ENCODE measurements around the gene FXR2. TPM values are rescaled to one million over a fixed set of nuclear protein-coding genes. Genes with fewer than 3 reads are reported as not detected.
A peak's percentile ranks its signal among the peaks of the same experiment; 100 is the strongest.

Gene FXR2
- total RNA-seq, 2 experiments from 2014 or later = 32.1 to 32.4 TPM

DNA sequence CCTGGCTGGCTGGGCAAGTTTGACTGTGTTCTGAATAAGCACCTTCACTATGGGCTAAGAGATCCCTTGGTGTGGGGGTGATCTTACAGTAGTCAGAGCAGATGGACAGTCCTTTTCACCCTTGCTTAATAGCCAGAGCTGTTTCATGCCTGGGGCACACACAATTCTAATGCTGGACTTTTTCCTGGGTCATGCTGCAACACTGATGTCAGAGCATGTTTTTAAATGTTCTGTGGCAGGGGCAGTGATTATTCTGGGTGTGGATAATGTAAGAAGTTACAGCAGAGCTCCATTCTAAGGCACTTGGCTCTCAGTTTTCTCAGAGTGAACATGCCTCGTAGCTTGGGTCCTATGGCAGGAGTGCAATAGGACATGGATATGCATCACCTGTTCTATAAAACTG, 39.2 kb downstream of the FXR2 start:
- H3K79me2 ChIP-seq (ENCODE audit: insufficient read depth, low read depth, low read length) = peaks cover 46% of the 10 kb centered on the region
- H4K20me1 ChIP-seq (ENCODE audit: insufficient read depth, low read length) = peaks cover 33% of the 10 kb centered on the region
- DNase-seq (ENCODE audit: low spot score) = no peak
- POLR2A ChIA-PET = interaction anchor here (0.6 kb wide), 1 partner anchor 218 kb away, joined by 3 read pairs; no protein-coding TSS in a partner anchor
- peak overlapping the region; percentile 94 for H3K27ac ChIP-seq (ENCODE audit: low read depth, low read length, poor library complexity, severe bottlenecking)
- no TSS peak for BruUV-seq (replicated peaks)
- no peaks in the 10 kb centered on the region for H3K9me3 ChIP-seq (ENCODE audit: low read length)
- intact Hi-C loops (cut with micrococcal nuclease; ENCODE audit: unreplicated experiment) = no loop called here
- peaks cover 68% of the 10 kb centered on the region for H3K4me1 ChIP-seq (ENCODE audit: insufficient read depth, low read length, poor library complexity, severe bottlenecking)
- H3K36me3 ChIP-seq (ENCODE audit: insufficient read depth, low read length) = peaks cover 90% of the 10 kb centered on the region
- no peaks in the 10 kb centered on the region for H3K9me2 ChIP-seq (ENCODE audit: insufficient read depth, low read length)
- TF ChIP-seq, protein P1, sequence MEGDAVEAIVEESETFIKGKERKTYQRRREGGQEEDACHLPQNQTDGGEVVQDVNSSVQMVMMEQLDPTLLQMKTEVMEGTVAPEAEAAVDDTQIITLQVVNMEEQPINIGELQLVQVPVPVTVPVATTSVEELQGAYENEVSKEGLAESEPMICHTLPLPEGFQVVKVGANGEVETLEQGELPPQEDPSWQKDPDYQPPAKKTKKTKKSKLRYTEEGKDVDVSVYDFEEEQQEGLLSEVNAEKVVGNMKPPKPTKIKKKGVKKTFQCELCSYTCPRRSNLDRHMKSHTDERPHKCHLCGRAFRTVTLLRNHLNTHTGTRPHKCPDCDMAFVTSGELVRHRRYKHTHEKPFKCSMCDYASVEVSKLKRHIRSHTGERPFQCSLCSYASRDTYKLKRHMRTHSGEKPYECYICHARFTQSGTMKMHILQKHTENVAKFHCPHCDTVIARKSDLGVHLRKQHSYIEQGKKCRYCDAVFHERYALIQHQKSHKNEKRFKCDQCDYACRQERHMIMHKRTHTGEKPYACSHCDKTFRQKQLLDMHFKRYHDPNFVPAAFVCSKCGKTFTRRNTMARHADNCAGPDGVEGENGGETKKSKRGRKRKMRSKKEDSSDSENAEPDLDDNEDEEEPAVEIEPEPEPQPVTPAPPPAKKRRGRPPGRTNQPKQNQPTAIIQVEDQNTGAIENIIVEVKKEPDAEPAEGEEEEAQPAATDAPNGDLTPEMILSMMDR (conservative IDR thresholded peaks at IDR 0.05; ENCODE audit: low read length) = no peak
- no peak for TF ChIP-seq EZH2phosphoT487 (IDR thresholded peaks at IDR 0.05; ENCODE audit: borderline replicate concordance, low read depth, low read length)
- H3K4me2 ChIP-seq (ENCODE audit: low read length) = peak overlapping the region; percentile 88
- CTCF ChIA-PET (ENCODE audit: unreplicated experiment) = no interaction called here
- no peak overlapping the region for H2AFZ ChIP-seq (ENCODE audit: low read length)
- H3K4me3 ChIP-seq (ENCODE audit: low read depth, low read length, poor library complexity, severe bottlenecking) = peak overlapping the region; percentile 99

DNA sequence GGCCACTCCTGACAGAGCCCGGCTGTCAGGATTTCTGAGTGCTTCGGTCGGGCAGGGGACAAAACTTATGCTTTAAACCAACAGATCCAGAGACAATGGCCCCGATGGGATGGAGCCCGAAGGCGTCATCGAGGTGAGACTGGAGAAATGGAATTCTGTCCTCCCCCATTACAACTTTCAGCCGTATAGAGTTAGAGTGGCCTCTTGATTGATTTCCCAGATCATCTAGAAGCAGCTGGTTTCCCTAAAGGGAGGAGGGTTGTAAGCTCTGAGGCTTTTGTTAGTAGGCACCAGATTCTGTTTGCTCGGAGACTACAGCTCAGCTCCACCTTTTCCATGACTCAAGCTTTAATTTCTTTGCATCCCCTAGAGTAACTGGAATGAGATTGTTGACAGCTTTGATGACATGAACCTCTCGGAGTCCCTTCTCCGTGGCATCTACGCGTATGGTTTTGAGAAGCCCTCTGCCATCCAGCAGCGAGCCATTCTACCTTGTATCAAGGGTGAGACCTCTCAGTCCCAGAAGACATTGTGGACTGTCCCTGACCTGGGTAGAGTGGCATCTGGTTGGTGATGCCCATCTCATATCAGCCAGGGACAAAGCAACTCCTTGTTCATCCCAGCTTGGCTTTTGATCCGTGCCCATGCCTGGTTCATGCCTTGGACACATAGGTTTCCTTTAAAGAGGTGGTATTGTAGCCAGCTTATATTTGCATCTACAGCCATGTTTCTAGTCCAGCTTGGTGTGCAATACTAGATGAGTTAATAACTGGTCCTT, 40.3 kb downstream of the FXR2 start:
- BruUV-seq (replicated peaks) = no TSS peak
- peaks cover 46% of the 10 kb centered on the region for H3K79me2 ChIP-seq (ENCODE audit: insufficient read depth, low read depth, low read length)
- H3K4me1 ChIP-seq (ENCODE audit: insufficient read depth, low read length, poor library complexity, severe bottlenecking) = peaks cover 63% of the 10 kb centered on the region
- H4K20me1 ChIP-seq (ENCODE audit: insufficient read depth, low read length) = peaks cover 33% of the 10 kb centered on the region
- H2AFZ ChIP-seq (ENCODE audit: low read length) = no peak overlapping the region
- H3K27ac ChIP-seq (ENCODE audit: low read depth, low read length, poor library complexity, severe bottlenecking) = peak overlapping the region; percentile 94
- CTCF ChIA-PET (ENCODE audit: unreplicated experiment) = no interaction called here
- no peak for TF ChIP-seq EZH2phosphoT487 (IDR thresholded peaks at IDR 0.05; ENCODE audit: borderline replicate concordance, low read depth, low read length)
- TF ChIP-seq, protein P1 (conservative IDR thresholded peaks at IDR 0.05; ENCODE audit: low read length) = no peak
- H3K36me3 ChIP-seq (ENCODE audit: insufficient read depth, low read length) = peaks cover 92% of the 10 kb centered on the region
- POLR2A ChIA-PET = interaction anchor here (0.6 to 1.2 kb wide), 3 partner anchors 9 to 13 kb away, joined by 3 to 5 read pairs (median 3); partner anchors contain the start of gene MPDU1
- H3K4me2 ChIP-seq (ENCODE audit: low read length) = peak overlapping the region; percentile 88
- no peaks in the 10 kb centered on the region for H3K9me3 ChIP-seq (ENCODE audit: low read length)
- peak overlapping the region; percentile 99 for H3K4me3 ChIP-seq (ENCODE audit: low read depth, low read length, poor library complexity, severe bottlenecking)
- intact Hi-C loops (cut with micrococcal nuclease; ENCODE audit: unreplicated experiment) = loop anchor here (5.0 kb wide), 3 partner anchors 113 to 332 kb away; partner anchors contain the start of genes GABARAP, TP53 and WRAP53
- no peaks in the 10 kb centered on the region for H3K9me2 ChIP-seq (ENCODE audit: insufficient read depth, low read length)
- no peak for DNase-seq (ENCODE audit: low spot score)
